Upper lobe of right lung (tissue), 1 donor: ENCODE results near the gene MARK2. TPM values are rescaled to one million over a fixed set of nuclear protein-coding genes. Genes with fewer than 3 reads are reported as not detected.

Experiments
- ATAC-seq: fragments of 200-7000 bp; cut with Tn5 transposase; one replicate; pipeline ENCODE4 v1.9.1; 2020; ENCODE audit warnings: mild to moderate bottlenecking, moderate library complexity
- DNase-seq: peaks from one replicate; pipeline ENCODE4 v3.0.0-alpha.2; 2020
- H3K27ac ChIP-seq: fragments of 200-600 bp; one replicate; pipeline ENCODE4 v1.8.0; 2022
- H3K27me3 ChIP-seq: fragments of 200-600 bp; one replicate; pipeline ENCODE4 v1.8.0; 2022; ENCODE audit warnings: mild to moderate bottlenecking
- H3K36me3 ChIP-seq: fragments of 200-600 bp; one replicate; pipeline ENCODE4 v1.8.0; 2022
- H3K4me1 ChIP-seq: fragments of 200-600 bp; one replicate; pipeline ENCODE4 v1.8.0; 2022
- H3K4me3 ChIP-seq: fragments of 200-600 bp; one replicate; pipeline ENCODE4 v1.8.0; 2022; ENCODE audit warnings: mild to moderate bottlenecking
- H3K9me3 ChIP-seq: fragments of 200-600 bp; one replicate; pipeline ENCODE4 v1.8.0; 2022
- CTCF ChIP-seq: fragments of 200-600 bp; IDR thresholded peaks from one replicate; pipeline ENCODE4 v1.8.0; 2022; ENCODE audit warnings: antibody characterized with exemption
- intact Hi-C: fragments of 100-400 bp; cut with DNase I; formaldehyde crosslinking; loops from one replicate; pipeline ENCODE4 v1.11.0; 2022
- total RNA-seq: library from RNA; stranded (reverse); fragmentation: NEBNext Ultra II Directional; extraction: Animal tissue kit (Norgen Biotek cat#: 25700); gene quantifications from one replicate; pipeline ENCODE4 v1.2.1, GENCODE V29; 2021
- donor health status: DM: no; HTN: yes; CAD: no; lungs with severe emphysema.

Gene MARK2
- total RNA-seq, 1 donor from 2014 or later, result 40.7 TPM

- ATAC-seq (no peak), DNase-seq (no peak)
- peaks cover 80% of the 10 kb centered on the region for H3K4me1 ChIP-seq
- H3K4me3 ChIP-seq, result no peak overlapping the region
- H3K27me3 ChIP-seq, result no peaks in the 10 kb centered on the region
- no peak overlapping the region for H3K27ac ChIP-seq
- no peak for TF ChIP-seq CTCF
- intact Hi-C loops, result no loop called here
- H3K36me3 ChIP-seq, result no peaks in the 10 kb centered on the region
- H3K9me3 ChIP-seq, result no peaks in the 10 kb centered on the region
These were observed 30.3 kb downstream of the MARK2 start for GRCh38 chr11:63869171-63869591.

- H3K9me3 ChIP-seq, result no peaks in the 10 kb centered on the region
- TF ChIP-seq CTCF, result no peak
- peaks cover 85% of the 10 kb centered on the region for H3K4me1 ChIP-seq
- H3K4me3 ChIP-seq, result no peak overlapping the region
- DNase-seq (no peak), ATAC-seq (no peak)
- H3K27me3 ChIP-seq, result no peaks in the 10 kb centered on the region
- H3K36me3 ChIP-seq, result no peaks in the 10 kb centered on the region
- intact Hi-C loops, result no loop called here
- peak overlapping the region; percentile 58 for H3K27ac ChIP-seq
These were observed 30.8 kb downstream of the MARK2 start for GRCh38 chr11:63869683-63870082.

GRCh38 chr11:63870351-63871140 lies 31.6 kb downstream of the MARK2 start:
- ATAC-seq (peak; percentile 2), DNase-seq (no peak)
- no peaks in the 10 kb centered on the region for H3K36me3 ChIP-seq
- no peaks in the 10 kb centered on the region for H3K9me3 ChIP-seq
- peak overlapping the region; percentile 58 for H3K27ac ChIP-seq
- H3K4me3 ChIP-seq, result no peak overlapping the region
- H3K4me1 ChIP-seq, result peaks cover 86% of the 10 kb centered on the region
- intact Hi-C loops, result no loop called here
- TF ChIP-seq CTCF, result no peak
- H3K27me3 ChIP-seq, result no peaks in the 10 kb centered on the region

- Histone ChIP-seq H3K27me3 (no peaks in the 10 kb centered on the region), H3K4me1 (peaks cover 69% of the 10 kb centered on the region), H3K36me3 (no peaks in the 10 kb centered on the region), H3K4me3 (no peak overlapping the region), H3K27ac (peak overlapping the region; percentile 42), H3K9me3 (no peaks in the 10 kb centered on the region)
- DNase-seq (peak; percentile 81), ATAC-seq (peak; percentile 97)
- TF ChIP-seq CTCF, result peak; percentile 54
- intact Hi-C loops, result no loop called here
These were observed 33.3 kb downstream of the MARK2 start for GRCh38 chr11:63871962-63872799.

- H3K4me1 ChIP-seq, result peaks cover 70% of the 10 kb centered on the region
- H3K9me3 ChIP-seq, result no peaks in the 10 kb centered on the region
- H3K36me3 ChIP-seq, result no peaks in the 10 kb centered on the region
- H3K4me3 ChIP-seq, result no peak overlapping the region
- peak overlapping the region; percentile 30 for H3K27ac ChIP-seq
- DNase-seq (no peak), ATAC-seq (peak; percentile 4)
- intact Hi-C loops, result no loop called here
- TF ChIP-seq CTCF, result no peak
- no peaks in the 10 kb centered on the region for H3K27me3 ChIP-seq
These were observed 33.9 kb downstream of the MARK2 start for GRCh38 chr11:63872800-63873197.
